ENCODE measurements around the gene GADD45A. TPM values are rescaled to one million over a fixed set of nuclear protein-coding genes. Genes with fewer than 3 reads are reported as not detected.
A peak's percentile ranks its signal among the peaks of the same experiment; 100 is the strongest.
"Not testable (repeated sequence)": the region's sequence is repeated elsewhere in the genome, so short reads cannot be mapped to it uniquely, and the experiment has no call there.

GADD45A gene
- total RNA-seq, 2 donors from 2014 or later: 14.0 to 15.8 TPM

- intact Hi-C loops (cut with DNase I): no loop called here
- ATAC-seq: peak; percentile 40 to 67
Measured at GRCh38 chr1:67710417-67710816, 25.4 kb downstream of the GADD45A start.

GRCh38 chr1:67711158-67711854 lies 26.3 kb downstream of the GADD45A start:
- DNase-seq (no peak), ATAC-seq (no peak)
- intact Hi-C loops (cut with DNase I): no loop called here

More at GRCh38 chr1:67710417-67710816, 25.4 kb downstream of the GADD45A start:
- no peak for DNase-seq

GRCh38 chr1:67711855-67712212 lies 26.8 kb downstream of the GADD45A start:
- ATAC-seq (peak in 1 of 2 donors; percentile 16), DNase-seq (no peak)
- intact Hi-C loops (cut with DNase I): no loop called here

- DNase-seq (peak; percentile 33), ATAC-seq (peak in 1 of 2 donors; percentile 54)
- intact Hi-C loops (cut with DNase I): no loop called here
Measured at GRCh38 chr1:67713057-67713846, 28.3 kb downstream of the GADD45A start.

- DNase-seq: no peak
- no peak for ATAC-seq
- intact Hi-C loops (cut with DNase I): no loop called here
Measured at GRCh38 chr1:67715819-67716218, 30.8 kb downstream of the GADD45A start.

- DNase-seq (no peak), ATAC-seq (no peak)
- intact Hi-C loops (cut with DNase I): no loop called here
Measured at GRCh38 chr1:67716800-67717199, 31.8 kb downstream of the GADD45A start.

- no peak for DNase-seq
- intact Hi-C loops (cut with DNase I): no loop called here
- peak in 1 of 2 donors; percentile 57 for ATAC-seq
Measured at GRCh38 chr1:67717876-67718275, 32.9 kb downstream of the GADD45A start.

- intact Hi-C loops (cut with DNase I): no loop called here
- DNase-seq: no peak
- ATAC-seq: no peak
Measured at GRCh38 chr1:67719329-67720196, 34.6 kb downstream of the GADD45A start.

- intact Hi-C loops (cut with DNase I): no loop called here
- ATAC-seq: no peak
- no peak for DNase-seq
Measured at GRCh38 chr1:67721112-67721511, 36.1 kb downstream of the GADD45A start.

- DNase-seq (no peak), ATAC-seq (no peak)
- intact Hi-C loops (cut with DNase I): no loop called here
Measured at GRCh38 chr1:67721650-67722291, 36.8 kb downstream of the GADD45A start.

- ATAC-seq: no peak
- intact Hi-C loops (cut with DNase I): no loop called here
- no peak for DNase-seq
Measured at GRCh38 chr1:67722292-67722944, 37.4 kb downstream of the GADD45A start.

GRCh38 chr1:67723126-67723525 lies 38.1 kb downstream of the GADD45A start:
- DNase-seq (no peak), ATAC-seq (no peak)
- intact Hi-C loops (cut with DNase I): no loop called here

- no peak for DNase-seq
- intact Hi-C loops (cut with DNase I): no loop called here
- ATAC-seq: peak in 1 of 2 donors; percentile 78
Measured at GRCh38 chr1:67723620-67724019, 38.6 kb downstream of the GADD45A start.

GRCh38 chr1:67724928-67725560 lies 40.0 kb downstream of the GADD45A start:
- intact Hi-C loops (cut with DNase I): no loop called here
- DNase-seq: peak; percentile 67
- peak; percentile 78 to 85 for ATAC-seq

GRCh38 chr1:67726224-67726623 lies 41.2 kb downstream of the GADD45A start:
- intact Hi-C loops (cut with DNase I): no loop called here
- ATAC-seq (no peak), DNase-seq (no peak)

GRCh38 chr1:67729872-67730271 lies 44.9 kb downstream of the GADD45A start:
- ATAC-seq (no peak), DNase-seq (no peak)
- intact Hi-C loops (cut with DNase I): no loop called here

GRCh38 chr1:67730312-67730711 lies 45.3 kb downstream of the GADD45A start:
- DNase-seq; ATAC-seq; intact Hi-C loops (cut with DNase I): not testable (repeated sequence)

- ATAC-seq (no peak), DNase-seq (no peak)
- intact Hi-C loops (cut with DNase I): no loop called here
Measured at GRCh38 chr1:67731322-67731721, 46.3 kb downstream of the GADD45A start.
